ENCODE results near the gene RPS8. TPM values are rescaled to one million over a fixed set of nuclear protein-coding genes. Genes with fewer than 3 reads are reported as not detected.

The RPS8 gene
- total RNA-seq, 1 experiment from 2014 or later: 2,296 TPM

- TF ChIP-seq EZH2 (IDR thresholded peaks at IDR 0.05): no peak
- TF ChIP-seq EZH2phosphoT487 (IDR thresholded peaks at IDR 0.05; ENCODE audit: borderline replicate concordance): no peak
- TF ChIP-seq TCF7L2 (IDR thresholded peaks at IDR 0.05; ENCODE audit: borderline replicate concordance, extremely low read depth, insufficient read depth, insufficient read length): peak; percentile 44
These were observed 24.6 kb downstream of the RPS8 start, which contains the start of gene PLK3 (continued) for GRCh38 chr1:44799770-44800584.

- H3K9me3 ChIP-seq (ENCODE audit: control insufficient read depth in 1 of 2, insufficient read depth in 1 of 2, low read depth in 1 of 2, low read length in 2 of 2): no peaks in the 10 kb centered on the region
- peak overlapping the region; percentile 87 to 91 for H3K4me3 ChIP-seq (replicated peaks in 1 of 2; ENCODE audit: low read depth in 1 of 2, low read length in 2 of 2)
- H3K36me3 ChIP-seq (ENCODE audit: control insufficient read depth in 1 of 2, insufficient read depth in 2 of 2, low read length in 2 of 2): peaks cover 3 to 45% of the 10 kb centered on the region in 2 experiments; a peak in 3 of 4 replicates
- peak overlapping the region; percentile 84 for H3K27ac ChIP-seq (ENCODE audit: low read depth, low read length)
- POLR2A ChIA-PET: interaction anchor here (1.0 to 5.5 kb wide), 5 partner anchors 8 to 210 kb away, joined by 3 to 86 read pairs (median 9); partner anchors contain the start of genes HECTD3, RPS8 and UROD
- H3K9ac ChIP-seq (ENCODE audit: low read length): peak overlapping the region; percentile 98
- no peak for ATAC-seq
- peak overlapping the region; percentile 93 for H3K4me2 ChIP-seq (ENCODE audit: low read length)
- intact Hi-C loops (cut with micrococcal nuclease): no loop called here
- BruUV-seq (replicated peaks): no TSS peak
- no peak for TF ChIP-seq REST (IDR thresholded peaks at IDR 0.05; ENCODE audit: low read depth)
- TF ChIP-seq TCF7L2 (IDR thresholded peaks at IDR 0.05; ENCODE audit: borderline replicate concordance, extremely low read depth, insufficient read depth, insufficient read length): no peak
- no peak for TF ChIP-seq ZNF274 (IDR thresholded peaks at IDR 0.05; ENCODE audit: low read depth, low read length)
- no peak for TF ChIP-seq ZFX (IDR thresholded peaks at IDR 0.05)
- no peak for TF ChIP-seq EGR1 (IDR thresholded peaks at IDR 0.05; ENCODE audit: low read depth)
- TF ChIP-seq SP1 (IDR thresholded peaks at IDR 0.05; ENCODE audit: low read depth): no peak
- no peak for TF ChIP-seq EZH2 (IDR thresholded peaks at IDR 0.05)
- TF ChIP-seq SRF (IDR thresholded peaks at IDR 0.05; ENCODE audit: low read depth): no peak
- no peak for TF ChIP-seq ZBTB33 (IDR thresholded peaks at IDR 0.05; ENCODE audit: extremely low read depth, insufficient replicate concordance, low read length)
- H4K20me1 ChIP-seq (ENCODE audit: insufficient read depth): no peaks in the 10 kb centered on the region
- H3K79me2 ChIP-seq (ENCODE audit: insufficient read depth, low read length): peaks cover 51% of the 10 kb centered on the region
- no peaks in the 10 kb centered on the region for H3K27me3 ChIP-seq (ENCODE audit: insufficient read depth, low read length)
- CTCF ChIA-PET: no interaction called here
- RAD21 ChIA-PET (ENCODE audit: low non-redundant PET in 1 of 2, low total read pairs in 2 of 2, uncharacterized antibody in 2 of 2, unreplicated experiment in 2 of 2): no interaction called here
- peaks cover 28 to 85% of the 10 kb centered on the region in 2 experiments for H3K4me1 ChIP-seq (ENCODE audit: control insufficient read depth in 1 of 2, insufficient read depth in 2 of 2, low read length in 2 of 2)
- no peak overlapping the region for H2AFZ ChIP-seq (ENCODE audit: low read depth, low read length, poor library complexity, severe bottlenecking)
- no peak for DNase-seq (ENCODE audit: low read depth, low spot score)
- no peaks in the 10 kb centered on the region for H3K9me2 ChIP-seq (ENCODE audit: insufficient read depth)
These were observed 26.4 kb downstream of the RPS8 start for GRCh38 chr1:44801491-44802305.

All from HCT116 (cell line).